OCI-M1 (cell line): Measurements from ENCODE around the gene GTF3C1.

Experiments
- DNase-seq: peaks from one replicate; lab custom pipeline; 2025; lab: John Stamatoyannopoulos, UW

GTF3C1 gene

GRCh38 chr16:27518226-27518625, 31.5 kb downstream of the GTF3C1 start:
- no peak for DNase-seq

- no peak for DNase-seq
These were observed 32.0 kb downstream of the GTF3C1 start for GRCh38 chr16:27517664-27518063.

DNA sequence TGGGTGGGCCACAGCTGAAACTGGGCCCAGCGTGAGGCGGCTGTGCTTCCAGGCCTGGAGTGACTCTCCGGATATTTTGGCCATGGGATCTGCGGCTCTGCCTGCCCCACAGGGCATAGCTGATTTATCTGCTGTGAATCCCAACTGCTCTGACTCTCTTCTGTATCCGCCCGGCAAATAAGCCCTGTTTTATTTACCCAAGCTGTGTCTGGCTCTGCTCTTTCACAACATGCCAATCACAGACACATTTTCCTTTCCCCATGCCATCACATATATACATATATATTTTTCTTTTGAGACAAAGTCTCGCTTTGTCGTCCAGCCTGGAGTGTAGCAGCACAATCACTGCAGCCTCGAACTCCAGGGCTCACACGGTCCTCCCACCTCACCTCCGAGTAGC, 33.3 kb downstream of the GTF3C1 start:
- no peak for DNase-seq

DNA sequence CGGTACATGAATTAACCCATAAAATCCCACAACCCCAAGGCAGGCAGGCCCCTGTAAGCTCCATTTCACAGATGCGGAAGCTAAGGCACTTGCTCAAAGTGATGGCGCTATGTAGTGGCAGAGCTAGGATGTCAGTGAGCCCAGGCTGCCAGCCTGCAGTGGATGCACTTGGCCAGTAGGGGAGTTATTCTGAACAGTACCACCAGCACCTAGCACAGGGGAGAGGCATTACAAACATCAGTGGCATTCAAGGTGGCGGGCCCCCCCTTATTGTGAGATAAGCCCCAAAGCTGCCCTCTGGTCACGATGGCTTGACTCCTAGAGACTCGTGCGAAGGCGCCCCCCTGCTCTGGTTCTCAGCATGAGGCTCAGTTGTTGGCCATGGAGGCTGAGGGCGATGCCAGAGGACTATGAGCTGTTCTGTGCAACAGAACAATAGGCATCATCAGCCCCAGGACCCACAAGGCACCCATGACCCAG, 33.8 kb downstream of the GTF3C1 start:
- peak; percentile 9 for DNase-seq

GRCh38 chr16:27514806-27515205, 34.9 kb downstream of the GTF3C1 start:
- no peak for DNase-seq

- no peak for DNase-seq
These were observed 37.9 kb downstream of the GTF3C1 start for GRCh38 chr16:27511657-27512448.

GRCh38 chr16:27508476-27508875, 41.2 kb downstream of the GTF3C1 start:
- no peak for DNase-seq

DNA sequence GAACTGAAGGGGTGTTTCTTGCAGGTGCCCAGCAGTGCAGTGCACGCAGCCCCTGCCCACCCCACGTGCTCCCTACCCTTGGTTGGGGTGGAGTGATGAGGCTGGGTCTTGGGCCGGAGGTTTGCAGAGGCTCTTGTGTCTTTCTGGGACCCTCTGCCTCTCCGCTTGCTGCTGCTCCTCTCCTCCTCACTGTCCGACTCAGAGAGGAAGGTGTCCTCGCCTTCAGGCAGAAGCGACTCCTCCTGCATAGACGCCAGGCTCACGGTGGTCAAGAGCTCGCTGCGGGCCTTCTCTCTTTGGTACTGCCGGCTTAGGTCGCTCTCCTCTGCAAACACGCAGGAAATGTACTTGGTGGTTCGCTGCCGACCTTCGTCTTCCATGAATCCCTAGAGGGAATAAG, 42.9 kb downstream of the GTF3C1 start:
- DNase-seq, result no peak

DNA sequence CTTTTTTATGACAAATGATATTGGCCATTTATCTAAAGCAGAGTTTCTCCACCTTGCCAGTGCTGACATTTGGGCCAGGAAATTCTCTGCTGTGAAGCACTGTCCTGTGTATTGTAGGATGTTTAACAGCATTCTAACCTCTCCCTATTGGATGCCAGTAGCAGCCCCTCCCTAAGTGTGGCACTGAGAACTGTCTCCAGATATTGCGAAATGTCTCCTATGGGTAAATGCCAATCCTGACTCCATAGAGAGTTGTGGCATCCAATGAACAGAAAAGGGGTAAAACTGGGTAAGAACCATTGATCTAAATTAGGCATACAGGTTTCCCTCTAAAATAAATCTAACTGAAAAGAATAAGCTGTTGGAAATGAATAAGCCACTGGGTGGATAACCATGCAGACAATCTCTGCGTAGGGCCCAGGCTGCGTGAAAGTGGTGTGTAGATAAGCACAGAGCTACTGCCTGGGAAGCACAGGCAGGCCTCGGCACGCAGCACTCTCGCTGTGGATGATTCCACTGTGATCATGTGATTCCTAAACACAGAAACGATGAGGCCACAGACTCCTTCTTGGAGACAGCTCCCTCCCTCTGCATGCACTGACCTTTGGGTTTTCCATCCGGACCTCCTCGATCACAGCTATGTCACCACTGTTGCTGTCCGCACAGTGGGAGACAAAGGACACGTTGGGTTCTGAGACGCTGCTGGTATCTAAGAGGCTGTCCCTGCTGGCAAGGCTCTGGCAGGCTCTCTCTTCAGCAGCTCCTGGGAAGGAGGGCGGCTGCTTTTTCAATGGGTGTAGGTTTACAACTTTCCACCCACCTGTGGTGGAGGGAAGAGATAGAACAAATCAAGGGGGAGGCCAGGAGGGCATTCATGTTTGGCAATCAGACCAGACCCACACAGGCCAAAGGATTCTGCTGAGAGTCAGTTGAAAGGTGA, 44.1 kb downstream of the GTF3C1 start:
- no peak for DNase-seq

- no peak for DNase-seq
These were observed 46.1 kb downstream of the GTF3C1 start for GRCh38 chr16:27503662-27504061.

- no peak for DNase-seq
These were observed 48.9 kb downstream of the GTF3C1 start for GRCh38 chr16:27500801-27501200.

- no peak for DNase-seq
These were observed 50.1 kb downstream of the GTF3C1 start for GRCh38 chr16:27499659-27500055.

DNA sequence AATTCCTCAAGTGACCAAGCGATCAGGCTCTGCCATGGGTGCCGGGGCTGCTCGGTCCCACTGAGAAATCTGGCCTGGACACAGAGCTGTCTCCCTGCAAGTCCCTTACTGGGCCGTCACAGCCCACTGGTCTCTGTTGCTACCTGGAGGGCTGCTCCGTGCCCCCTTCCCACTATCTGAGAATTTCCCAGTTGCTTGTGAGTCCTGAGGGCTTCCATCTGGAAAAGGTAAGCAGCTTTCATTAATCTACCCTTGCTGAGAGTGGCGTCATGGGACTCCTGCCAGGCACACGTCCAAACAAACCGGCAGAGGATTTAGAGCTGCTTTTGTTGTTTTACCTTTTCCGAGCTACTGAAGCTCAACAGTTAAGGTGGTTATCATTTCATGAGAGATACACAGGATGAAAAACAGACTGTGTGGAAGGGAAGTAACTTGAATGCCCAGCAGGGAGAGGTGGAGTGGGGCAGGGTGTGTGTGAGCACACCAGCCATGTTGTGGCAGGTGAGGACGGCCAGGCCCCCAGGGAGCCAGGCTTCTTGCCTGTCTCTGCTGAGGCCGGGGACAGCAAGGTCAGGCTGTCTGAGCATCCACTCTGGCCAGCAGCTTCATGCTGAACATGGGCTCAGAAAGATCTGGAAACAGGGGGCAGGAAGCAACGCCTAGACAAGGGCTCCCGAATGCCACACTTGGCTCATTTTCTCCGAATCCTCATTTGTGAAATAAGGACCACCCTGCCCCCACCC, 50.6 kb downstream of the GTF3C1 start:
- no peak for DNase-seq

- no peak for DNase-seq
These were observed 51.5 kb downstream of the GTF3C1 start for GRCh38 chr16:27498031-27498825.

- DNase-seq, result no peak
These were observed 54.5 kb downstream of the GTF3C1 start for GRCh38 chr16:27495191-27495590.

DNA sequence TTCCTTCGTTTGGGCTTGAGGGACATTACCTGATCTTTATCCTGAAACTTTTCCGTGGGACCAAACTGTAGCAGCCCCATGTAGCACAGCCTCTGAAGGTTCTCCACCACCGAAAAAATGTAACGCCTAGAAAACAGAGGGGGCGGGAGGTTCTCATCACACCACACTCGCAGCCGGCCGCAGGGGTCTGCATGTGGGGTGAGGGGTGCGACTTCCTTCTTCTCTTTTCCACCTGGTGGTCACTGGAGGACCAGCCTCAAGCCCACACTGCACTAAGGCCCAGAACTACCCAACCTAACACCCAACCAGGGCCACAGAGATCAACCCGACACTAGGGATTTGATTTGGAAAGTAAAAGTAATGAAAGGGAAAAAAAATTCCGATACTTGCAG, 57.1 kb downstream of the GTF3C1 start:
- DNase-seq, result no peak

DNA sequence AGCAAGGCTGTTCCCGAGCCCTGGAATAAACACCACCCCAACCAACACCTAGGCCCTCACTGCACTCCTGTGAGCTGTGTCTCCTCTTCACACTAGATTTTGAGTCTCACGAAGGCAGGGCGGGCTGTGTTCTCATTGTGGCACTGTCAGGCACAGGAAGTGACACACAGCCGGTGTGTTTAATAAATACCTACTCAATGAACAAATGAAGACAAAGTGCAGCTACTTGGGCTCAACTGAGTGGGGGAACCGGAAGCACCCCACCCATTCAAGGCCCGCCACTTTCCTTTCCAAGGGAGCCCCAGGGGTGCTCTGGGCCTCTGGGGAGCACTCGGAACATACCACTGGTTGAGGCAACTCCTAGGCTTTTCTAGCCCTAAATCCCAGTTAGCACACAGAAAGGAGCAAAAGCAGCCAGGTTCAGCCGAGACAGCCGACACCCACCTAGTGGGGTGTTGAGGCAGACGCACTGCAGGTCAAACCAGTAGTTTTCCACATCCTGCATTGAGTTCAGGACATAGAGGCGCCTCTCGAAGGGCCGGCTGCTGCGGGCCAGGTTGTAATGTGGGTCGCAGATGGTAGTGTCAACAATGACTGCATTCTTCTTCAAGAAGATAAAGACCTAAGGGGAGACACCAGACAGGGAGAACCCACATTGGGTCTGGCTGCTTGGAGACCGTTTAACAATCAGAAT, 57.7 kb downstream of the GTF3C1 start:
- no peak for DNase-seq

- no peak for DNase-seq
These were observed 59.8 kb downstream of the GTF3C1 start for GRCh38 chr16:27489906-27490305.

- no peak for DNase-seq
These were observed 60.3 kb downstream of the GTF3C1 start for GRCh38 chr16:27489421-27489820.

DNA sequence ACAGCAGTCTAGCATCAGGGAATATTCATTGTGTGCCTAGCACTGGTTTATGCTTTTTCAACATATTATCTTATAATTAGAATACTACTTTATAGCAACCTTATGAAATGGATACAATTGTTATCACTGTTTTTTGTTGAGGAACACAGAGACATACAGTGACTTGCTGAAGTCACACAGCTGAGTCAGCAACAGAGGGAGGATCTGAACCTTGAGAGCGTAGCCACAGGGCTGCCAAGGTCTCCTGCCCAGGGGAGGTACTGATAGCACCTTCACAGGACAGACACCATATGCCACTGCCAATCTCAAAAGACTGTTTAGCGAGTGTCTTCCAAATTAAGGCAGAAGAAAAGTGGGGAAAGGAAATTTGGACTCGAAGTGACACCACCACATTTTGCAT, 63.0 kb downstream of the GTF3C1 start:
- DNase-seq, result no peak

DNA sequence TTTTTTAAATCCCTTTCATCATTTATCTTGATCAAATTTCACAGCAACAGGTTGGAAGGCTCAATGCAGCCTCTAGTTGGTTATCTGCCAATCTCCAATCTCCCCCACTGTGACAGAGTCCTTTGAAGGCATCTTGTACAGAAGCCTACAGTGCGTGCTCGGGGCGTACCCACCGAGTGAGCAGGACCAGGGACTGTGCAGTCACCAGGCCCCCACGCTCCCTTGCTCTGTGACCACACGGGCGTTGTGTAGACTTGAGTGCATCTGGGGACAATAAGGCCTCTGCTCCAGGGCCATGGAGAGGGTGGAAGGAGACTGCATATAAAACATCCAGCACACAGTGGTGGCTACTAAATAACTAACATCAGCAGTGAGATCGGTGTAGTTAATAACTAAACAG, 63.4 kb downstream of the GTF3C1 start:
- DNase-seq, result no peak
